ENCODE measurements around the gene WDR45B.
"Not testable (repeated sequence)": the region's sequence is repeated elsewhere in the genome, so short reads cannot be mapped to it uniquely, and the experiment has no call there.

Gene WDR45B

GRCh38 chr17:82588266-82589175 lies 59.7 kb downstream of the WDR45B start:
- Mint-ChIP-seq H3K27me3 (no peaks in the 10 kb centered on the region), H3K4me1 (peaks cover 30 to 61% of the 10 kb centered on the region in 2 donors), H3K36me3 (peaks cover 29 to 40% of the 10 kb centered on the region in 2 donors), H3K9me3 (no peaks in the 10 kb centered on the region), H3K27ac (peak overlapping the region; percentile 84), H3K4me3 (no peak overlapping the region)
- ATAC-seq (replicated peaks) (no peak), DNase-seq (no peak)

- ATAC-seq (replicated peaks) (peak; percentile 43 to 62), DNase-seq (no peak)
- Mint-ChIP-seq H3K27ac (peak overlapping the region; percentile 84), H3K27me3 (no peaks in the 10 kb centered on the region), H3K4me1 (peaks cover 23 to 50% of the 10 kb centered on the region in 2 donors), H3K4me3 (no peak overlapping the region), H3K9me3 (no peaks in the 10 kb centered on the region), H3K36me3 (peaks cover 24 to 37% of the 10 kb centered on the region in 2 donors)
Observed at GRCh38 chr17:82587234-82588086, 60.8 kb downstream of the WDR45B start.

- ATAC-seq (replicated peaks) = no peak
- peaks cover 25 to 39% of the 10 kb centered on the region in 2 donors for H3K36me3 Mint-ChIP-seq
- H3K27ac Mint-ChIP-seq = peak overlapping the region; percentile 84
- no peak for DNase-seq
- H3K4me3 Mint-ChIP-seq = no peak overlapping the region
- H3K9me3 Mint-ChIP-seq = no peaks in the 10 kb centered on the region
- no peaks in the 10 kb centered on the region for H3K27me3 Mint-ChIP-seq
- peaks cover 18 to 43% of the 10 kb centered on the region in 2 donors for H3K4me1 Mint-ChIP-seq
Observed at GRCh38 chr17:82586576-82587233, 61.5 kb downstream of the WDR45B start.

- H3K36me3 Mint-ChIP-seq = peaks cover 28 to 39% of the 10 kb centered on the region in 2 donors
- peaks cover 16 to 40% of the 10 kb centered on the region in 2 donors for H3K4me1 Mint-ChIP-seq
- DNase-seq; H3K27me3 Mint-ChIP-seq; H3K4me3 Mint-ChIP-seq; H3K9me3 Mint-ChIP-seq; ATAC-seq (replicated peaks): not testable (repeated sequence)
- peak overlapping the region; percentile 25 for H3K27ac Mint-ChIP-seq
Observed at GRCh38 chr17:82585935-82586575, 62.2 kb downstream of the WDR45B start.

GRCh38 chr17:82583720-82584234 lies 64.5 kb downstream of the WDR45B start:
- Mint-ChIP-seq H3K27me3 (no peaks in the 10 kb centered on the region), H3K27ac (no peak overlapping the region), H3K4me1 (peaks cover 17 to 34% of the 10 kb centered on the region in 2 donors), H3K4me3 (no peak overlapping the region), H3K36me3 (peaks cover 31 to 43% of the 10 kb centered on the region in 2 donors), H3K9me3 (no peaks in the 10 kb centered on the region)
- no peak for ATAC-seq (replicated peaks)
- no peak for DNase-seq

- no peaks in the 10 kb centered on the region for H3K27me3 Mint-ChIP-seq
Observed at GRCh38 chr17:82582709-82583108, 65.5 kb downstream of the WDR45B start.

GRCh38 chr17:82582213-82582612 lies 66.0 kb downstream of the WDR45B start:
- Mint-ChIP-seq H3K27ac (no peak overlapping the region), H3K9me3 (no peaks in the 10 kb centered on the region), H3K4me3 (no peak overlapping the region), H3K4me1 (peaks cover 8 to 22% of the 10 kb centered on the region in 2 donors), H3K27me3 (no peaks in the 10 kb centered on the region), H3K36me3 (peaks cover 30 to 40% of the 10 kb centered on the region in 2 donors)
- DNase-seq (no peak), ATAC-seq (replicated peaks) (no peak)

More at GRCh38 chr17:82582709-82583108, 65.5 kb downstream of the WDR45B start:
- no peak overlapping the region for H3K27ac Mint-ChIP-seq
- H3K4me1 Mint-ChIP-seq = peaks cover 12 to 27% of the 10 kb centered on the region in 2 donors
- DNase-seq (no peak), ATAC-seq (replicated peaks) (no peak)
- H3K4me3 Mint-ChIP-seq = no peak overlapping the region
- H3K9me3 Mint-ChIP-seq = no peaks in the 10 kb centered on the region
- peaks cover 34 to 45% of the 10 kb centered on the region in 2 donors for H3K36me3 Mint-ChIP-seq

- H3K4me1 Mint-ChIP-seq; DNase-seq; H3K4me3 Mint-ChIP-seq; H3K27ac Mint-ChIP-seq; H3K27me3 Mint-ChIP-seq; H3K9me3 Mint-ChIP-seq; ATAC-seq (replicated peaks): not testable (repeated sequence)
- H3K36me3 Mint-ChIP-seq = peaks cover 24 to 35% of the 10 kb centered on the region in 2 donors
Observed at GRCh38 chr17:82579969-82580368, 68.3 kb downstream of the WDR45B start.

GRCh38 chr17:82577300-82577699 lies 70.9 kb downstream of the WDR45B start:
- Mint-ChIP-seq H3K9me3 (no peaks in the 10 kb centered on the region), H3K36me3 (peaks cover 29 to 42% of the 10 kb centered on the region in 2 donors), H3K27ac (no peak overlapping the region), H3K27me3 (no peaks in the 10 kb centered on the region), H3K4me1 (peaks cover 0 to 2% of the 10 kb centered on the region in 2 donors), H3K4me3 (no peak overlapping the region)
- ATAC-seq (replicated peaks) (no peak), DNase-seq (no peak)

GRCh38 chr17:82575581-82576221 lies 72.5 kb downstream of the WDR45B start:
- H3K27me3 Mint-ChIP-seq; H3K4me3 Mint-ChIP-seq; H3K9me3 Mint-ChIP-seq; DNase-seq; H3K27ac Mint-ChIP-seq; ATAC-seq (replicated peaks); H3K4me1 Mint-ChIP-seq: not testable (repeated sequence)
- H3K36me3 Mint-ChIP-seq = peaks cover 36 to 47% of the 10 kb centered on the region in 2 donors

- DNase-seq (no peak), ATAC-seq (replicated peaks) (no peak)
- no peaks in the 10 kb centered on the region for H3K9me3 Mint-ChIP-seq
- H3K36me3 Mint-ChIP-seq = peaks cover 44 to 55% of the 10 kb centered on the region in 2 donors
- H3K27ac Mint-ChIP-seq = no peak overlapping the region
- no peak overlapping the region for H3K4me3 Mint-ChIP-seq
- H3K4me1 Mint-ChIP-seq = peaks cover 0 to 5% of the 10 kb centered on the region in 2 donors
- H3K27me3 Mint-ChIP-seq = no peaks in the 10 kb centered on the region
Observed at GRCh38 chr17:82574041-82574440, 74.2 kb downstream of the WDR45B start.

GRCh38 chr17:82571855-82572254 lies 76.4 kb downstream of the WDR45B start:
- no peak for ATAC-seq (replicated peaks)
- H3K36me3 Mint-ChIP-seq = peaks cover 46 to 57% of the 10 kb centered on the region in 2 donors
- peaks cover 0 to 5% of the 10 kb centered on the region in 2 donors for H3K4me1 Mint-ChIP-seq
- no peak for DNase-seq
- H3K27ac Mint-ChIP-seq = peak overlapping the region; percentile 27
- no peaks in the 10 kb centered on the region for H3K9me3 Mint-ChIP-seq
- no peaks in the 10 kb centered on the region for H3K27me3 Mint-ChIP-seq
- H3K4me3 Mint-ChIP-seq = no peak overlapping the region

GRCh38 chr17:82570277-82570676 lies 78.0 kb downstream of the WDR45B start:
- DNase-seq (no peak), ATAC-seq (replicated peaks) (no peak)
- no peaks in the 10 kb centered on the region for H3K27me3 Mint-ChIP-seq
- H3K9me3 Mint-ChIP-seq = no peaks in the 10 kb centered on the region
- no peak overlapping the region for H3K4me3 Mint-ChIP-seq
- peaks cover 43 to 62% of the 10 kb centered on the region in 2 donors for H3K36me3 Mint-ChIP-seq
- H3K4me1 Mint-ChIP-seq = peaks cover 0 to 5% of the 10 kb centered on the region in 2 donors
- H3K27ac Mint-ChIP-seq = no peak overlapping the region

All from stimulated activated naive B cell treated with anti-CD40 and anti-IgM and Interleukin-4, amounts not matched to agents 10 μg/mL and 1 μg/mL and 100 μg/mL, for 72 hours (primary cell).